Kidney capillary endothelial cell (primary cell): ENCODE measurements around the gene HHIP.

Source experiments
- DNase-seq: peaks from one replicate; pipeline ENCODE4 v3.0.0-alpha.2; 2018; ENCODE audit warnings: low spot score

The HHIP gene

DNA sequence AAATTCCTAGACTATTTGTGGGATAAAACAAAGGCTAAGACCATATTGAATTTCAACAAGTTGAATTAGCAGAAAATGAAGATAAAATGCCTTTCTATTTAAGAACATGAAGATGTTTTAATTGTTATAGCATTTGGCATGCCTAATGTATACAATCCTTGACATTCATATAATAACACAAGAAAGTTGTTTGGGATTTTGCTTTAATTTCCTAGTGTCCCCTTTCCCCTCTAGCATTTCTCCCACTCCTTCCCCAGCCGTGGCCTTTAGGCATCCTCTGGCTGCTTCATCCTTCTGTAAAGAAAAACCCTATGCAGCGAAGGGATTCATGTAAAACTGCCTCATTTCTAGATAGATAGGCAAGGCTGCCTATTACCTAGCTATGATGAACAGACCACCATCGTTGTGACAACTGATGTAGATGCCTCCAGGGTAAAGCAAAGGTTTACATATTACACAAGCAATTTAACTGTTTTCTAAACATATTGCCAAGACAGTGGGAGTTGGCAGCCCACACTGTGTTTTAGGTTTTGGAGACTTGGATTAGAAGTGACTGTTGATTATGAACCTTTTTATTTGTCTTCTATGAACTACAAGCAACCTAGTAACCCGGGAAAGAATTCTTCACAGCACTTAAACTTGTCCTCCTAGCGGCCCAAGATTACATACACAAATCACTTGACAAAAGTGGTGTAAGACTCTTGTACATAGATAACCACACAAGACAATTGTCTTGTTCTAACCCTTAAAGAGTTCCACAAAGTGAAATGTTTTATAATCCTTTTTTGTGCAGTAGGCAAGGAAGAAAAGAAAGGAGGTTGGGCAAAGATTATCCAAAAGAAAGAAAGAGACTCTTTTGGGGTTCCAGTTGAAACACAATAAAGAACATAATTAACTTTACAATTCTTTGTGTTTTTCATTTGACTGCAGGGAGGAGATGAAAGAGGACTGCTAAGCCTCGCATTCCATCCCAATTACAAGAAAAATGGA, 59.9 kb downstream of the HHIP start:
- DNase-seq: no peak

DNA sequence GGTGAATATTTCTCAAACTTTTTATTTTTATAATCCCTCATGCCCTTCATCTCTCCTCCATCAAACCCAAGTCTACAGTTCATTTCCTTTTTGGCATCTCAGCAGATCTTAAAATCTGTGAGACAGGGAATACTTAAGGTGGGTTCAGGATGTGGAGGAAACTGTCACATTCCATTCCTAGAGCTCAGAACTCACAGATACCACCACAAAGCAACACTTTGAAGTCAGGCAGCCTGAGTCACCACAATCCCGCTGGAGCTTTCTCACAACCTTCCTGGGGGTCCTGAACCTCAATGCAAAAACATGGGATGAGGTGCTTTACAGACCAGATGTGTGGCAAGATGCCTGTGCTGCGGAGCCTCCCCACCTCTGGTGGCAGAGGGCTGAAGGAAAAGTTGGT, 63.2 kb downstream of the HHIP start:
- peak; percentile 87 for DNase-seq

DNA sequence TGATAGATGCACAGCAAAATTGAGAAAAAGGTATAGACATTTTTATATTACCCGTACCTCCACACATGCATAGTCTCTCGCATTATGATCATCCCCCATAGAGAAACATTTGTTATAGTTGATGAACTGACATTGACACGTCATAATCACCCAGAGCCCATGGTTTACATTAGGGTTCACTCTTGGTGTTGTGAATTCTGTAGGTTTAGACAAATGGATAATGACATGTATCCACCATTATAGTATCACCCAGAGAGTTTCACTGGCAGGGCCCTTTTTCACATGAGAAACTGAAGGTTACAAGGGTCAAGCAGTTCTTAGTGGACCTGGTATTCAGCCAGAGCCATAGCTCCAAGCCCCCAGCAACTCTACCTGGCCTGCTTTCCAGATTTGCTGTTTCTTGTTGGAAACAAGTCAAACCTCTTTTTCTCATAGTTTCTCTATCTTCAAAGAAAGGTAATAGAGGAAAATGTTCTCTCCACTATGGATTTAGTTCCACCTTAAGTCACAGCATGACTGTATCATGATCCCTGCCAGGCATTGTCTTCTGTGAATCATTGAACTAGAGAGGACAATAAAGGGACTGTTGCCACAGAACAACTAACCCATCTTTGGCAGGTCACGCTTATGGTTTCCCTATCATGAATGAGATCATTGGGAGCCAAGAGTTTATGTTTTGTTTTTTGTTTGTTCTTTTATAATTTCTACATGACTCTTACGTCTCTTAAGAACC, 64.0 kb downstream of the HHIP start:
- peak; percentile 91 for DNase-seq

DNA sequence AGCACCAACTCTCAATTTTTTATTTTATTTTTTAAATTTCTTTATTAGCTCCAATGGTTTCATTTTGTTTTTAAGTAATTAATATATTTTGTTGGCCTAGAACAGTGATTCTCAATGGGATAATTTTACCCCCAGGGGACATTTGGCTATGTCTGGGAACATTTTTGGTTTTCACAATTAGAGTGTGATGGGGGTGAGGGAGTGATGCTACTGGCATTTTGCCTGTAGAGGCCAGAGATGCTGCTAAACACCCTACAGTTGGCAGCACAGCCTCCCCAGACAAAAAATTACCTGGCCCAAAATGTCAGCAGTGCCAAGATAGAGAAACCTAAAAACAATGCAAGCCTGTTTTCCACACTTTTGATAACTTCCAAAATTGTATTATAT, 64.6 kb downstream of the HHIP start:
- DNase-seq: no peak

DNA sequence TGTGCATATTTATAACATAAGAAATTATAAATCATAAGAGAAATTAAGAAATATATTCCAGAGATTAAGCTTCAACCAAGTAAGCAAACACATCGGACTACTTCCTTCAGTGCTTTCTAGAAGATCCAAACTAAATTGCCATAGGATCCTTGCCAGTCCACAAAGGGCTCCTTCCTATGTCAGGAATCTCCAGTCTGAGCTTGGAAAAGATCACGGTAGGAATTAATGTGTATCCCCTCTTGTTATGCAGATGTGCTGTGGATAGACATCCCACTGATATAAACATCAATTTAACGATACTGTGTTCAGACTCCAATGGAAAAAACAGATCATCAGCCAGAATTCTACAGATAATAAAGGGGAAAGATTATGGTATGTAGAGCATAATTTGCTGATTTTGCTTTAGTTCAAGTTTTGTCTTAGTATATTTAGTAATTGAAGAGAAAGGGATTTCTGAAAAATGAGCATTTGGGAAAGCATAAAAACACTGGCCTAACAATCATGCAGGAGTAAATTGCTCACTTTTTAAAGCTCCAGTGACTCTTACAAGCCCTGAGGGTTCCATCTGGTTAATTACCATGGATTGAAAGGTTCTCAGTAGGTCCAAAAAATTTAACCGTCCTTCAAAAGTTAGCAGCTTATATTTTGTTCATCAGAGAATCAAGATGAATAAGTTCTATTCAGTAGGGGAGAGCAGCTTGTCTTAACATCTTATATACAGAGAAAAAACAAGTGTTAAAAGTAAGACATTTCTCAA, 65.9 kb downstream of the HHIP start:
- no peak for DNase-seq

DNA sequence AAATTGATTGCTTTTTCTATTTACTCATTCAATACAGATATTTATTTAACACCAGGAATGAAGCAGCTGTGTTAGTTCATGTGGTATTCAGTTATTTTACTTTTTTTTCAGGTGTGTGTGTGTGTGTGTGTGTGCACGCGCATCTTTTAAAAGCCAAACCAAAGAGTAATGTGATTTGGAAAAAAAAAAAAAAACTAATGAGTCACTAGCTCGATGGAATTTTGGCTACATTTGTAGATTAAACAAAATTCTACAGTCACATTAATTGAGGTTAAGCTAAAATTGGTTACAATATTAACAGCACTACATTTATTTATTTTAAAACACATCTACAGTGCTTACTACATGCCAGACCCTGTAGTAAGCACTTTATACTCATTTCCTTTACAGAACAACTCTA, 66.8 kb downstream of the HHIP start:
- DNase-seq: no peak

DNA sequence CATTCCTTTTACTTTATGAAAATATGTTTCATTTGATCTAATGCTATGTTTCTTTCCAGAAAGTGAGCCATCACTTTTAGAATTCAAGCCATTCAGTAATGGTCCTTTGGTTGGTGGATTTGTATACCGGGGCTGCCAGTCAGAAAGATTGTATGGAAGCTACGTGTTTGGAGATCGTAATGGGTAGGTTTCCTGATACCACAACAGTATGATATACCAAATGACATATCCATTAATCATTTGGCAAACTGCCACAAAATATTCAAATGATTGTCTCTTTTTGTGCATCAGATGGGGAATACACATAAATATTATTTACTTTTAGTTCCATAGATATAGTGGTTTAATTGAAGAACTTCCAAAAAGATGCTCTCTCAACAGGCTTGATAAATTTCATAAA, 68.2 kb downstream of the HHIP start:
- no peak for DNase-seq

DNA sequence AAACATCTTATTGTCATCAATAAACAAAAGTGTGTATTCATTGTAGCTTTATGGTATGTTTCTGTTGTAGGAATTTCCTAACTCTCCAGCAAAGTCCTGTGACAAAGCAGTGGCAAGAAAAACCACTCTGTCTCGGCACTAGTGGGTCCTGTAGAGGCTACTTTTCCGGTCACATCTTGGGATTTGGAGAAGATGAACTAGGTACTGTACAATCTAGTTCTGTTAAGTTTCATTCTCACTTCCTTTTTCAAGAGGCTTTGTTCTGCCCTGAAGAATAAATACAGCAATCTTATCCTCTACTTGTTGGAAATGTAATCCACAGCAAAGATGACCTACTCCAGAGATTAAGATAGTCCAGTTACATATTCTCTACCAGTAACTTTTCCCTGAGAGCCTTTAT, 69.3 kb downstream of the HHIP start:
- no peak for DNase-seq

DNA sequence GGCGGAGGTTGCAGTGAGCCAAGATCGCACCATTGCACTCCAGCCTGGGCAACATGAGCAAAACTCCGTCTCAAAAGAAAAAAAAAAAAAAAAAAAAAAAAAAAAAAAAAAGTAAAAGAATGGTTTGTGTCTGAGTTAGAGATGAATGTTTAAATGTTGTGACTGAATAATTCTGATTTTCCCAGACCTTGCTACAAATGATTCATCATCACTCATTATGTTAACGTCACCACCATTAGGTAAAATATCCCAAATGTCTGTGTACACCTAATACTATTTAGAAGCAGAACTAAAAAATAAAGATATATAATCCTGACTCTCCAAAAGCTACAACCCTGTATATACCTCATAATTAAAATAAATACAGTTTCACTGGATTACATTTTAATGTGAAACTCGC, 70.8 kb downstream of the HHIP start:
- DNase-seq: no peak

DNA sequence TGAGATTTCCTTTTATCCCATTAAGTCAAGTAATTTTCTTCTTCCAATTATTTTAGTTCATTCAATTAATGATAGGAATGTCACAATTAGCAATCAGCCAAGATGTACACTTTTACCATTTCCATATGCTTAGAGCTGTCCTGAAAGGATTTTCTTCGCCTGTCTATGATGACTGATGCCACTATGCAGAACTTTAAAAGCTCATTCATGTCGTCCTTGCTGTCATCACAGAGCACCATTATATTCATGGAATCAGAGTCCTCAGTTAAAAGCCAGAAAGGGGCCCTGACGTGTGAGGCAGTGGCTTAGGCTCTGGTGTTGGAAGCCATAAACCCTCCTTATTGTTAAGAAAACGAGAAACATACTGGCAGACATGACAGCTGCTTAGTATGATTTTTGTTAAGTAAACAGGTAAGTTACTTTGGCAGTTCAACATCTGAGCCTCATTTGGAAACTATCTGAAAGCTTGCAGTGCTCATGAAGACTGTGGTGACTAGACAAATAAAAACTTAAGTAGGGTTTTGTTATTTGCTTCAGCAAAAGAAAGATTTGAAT, 73.1 kb downstream of the HHIP start:
- no peak for DNase-seq

DNA sequence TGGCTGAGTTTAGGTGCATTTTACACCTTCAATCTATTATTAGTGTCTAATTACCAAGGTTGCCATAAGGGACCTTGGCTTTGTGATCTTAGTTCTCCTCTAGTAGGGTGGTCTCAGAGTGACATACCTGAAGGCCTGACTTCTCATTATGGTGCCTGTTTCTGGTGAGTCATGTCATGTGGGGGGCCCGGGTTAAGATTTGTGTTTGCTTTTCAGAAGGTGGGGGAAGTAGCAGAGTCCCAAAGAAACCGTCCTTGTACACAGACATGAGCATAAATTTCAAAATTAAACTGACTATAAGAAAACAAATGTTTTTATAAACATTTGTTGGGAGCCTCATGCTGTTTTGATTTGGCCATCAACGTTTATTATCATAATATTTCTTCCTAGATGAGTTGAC, 74.5 kb downstream of the HHIP start:
- no peak for DNase-seq

DNA sequence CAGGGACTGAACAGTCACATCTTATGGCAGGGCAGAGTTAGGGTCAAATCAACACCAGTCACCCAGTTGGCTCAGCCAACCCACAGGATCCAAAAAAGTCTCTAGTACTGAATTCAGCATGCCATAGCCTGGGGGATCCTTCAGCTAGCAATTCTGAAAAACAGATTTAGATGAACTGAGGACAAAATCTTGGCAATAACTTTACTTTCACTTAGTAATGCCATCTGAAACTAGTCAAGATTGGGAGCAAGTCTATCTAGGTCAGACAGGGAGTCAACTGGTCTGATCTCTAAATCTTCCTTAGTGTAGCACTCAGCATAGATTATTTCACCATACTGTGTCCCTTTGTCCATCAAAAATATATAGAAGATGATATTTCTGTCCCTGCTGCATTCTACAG, 76.0 kb downstream of the HHIP start:
- no peak for DNase-seq

DNA sequence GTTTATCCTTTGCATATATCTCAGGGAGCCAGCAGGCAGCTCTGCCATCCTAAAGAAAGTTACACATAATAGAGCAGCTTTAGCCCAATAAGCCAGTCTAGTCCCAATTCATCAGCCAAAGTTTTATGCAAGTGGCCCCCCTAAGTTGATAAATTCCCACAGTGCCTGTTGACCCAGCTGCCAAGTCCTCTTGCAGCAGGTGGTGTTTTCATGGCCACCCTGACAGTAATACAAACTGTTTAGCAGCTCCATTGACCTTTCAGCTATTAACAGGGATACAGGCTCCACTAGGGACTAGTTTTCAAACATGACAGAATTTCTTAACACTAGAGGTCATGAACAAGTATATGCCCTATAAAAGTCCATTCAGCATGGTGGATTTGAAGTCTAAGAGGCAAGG, 77.5 kb downstream of the HHIP start:
- DNase-seq: no peak

DNA sequence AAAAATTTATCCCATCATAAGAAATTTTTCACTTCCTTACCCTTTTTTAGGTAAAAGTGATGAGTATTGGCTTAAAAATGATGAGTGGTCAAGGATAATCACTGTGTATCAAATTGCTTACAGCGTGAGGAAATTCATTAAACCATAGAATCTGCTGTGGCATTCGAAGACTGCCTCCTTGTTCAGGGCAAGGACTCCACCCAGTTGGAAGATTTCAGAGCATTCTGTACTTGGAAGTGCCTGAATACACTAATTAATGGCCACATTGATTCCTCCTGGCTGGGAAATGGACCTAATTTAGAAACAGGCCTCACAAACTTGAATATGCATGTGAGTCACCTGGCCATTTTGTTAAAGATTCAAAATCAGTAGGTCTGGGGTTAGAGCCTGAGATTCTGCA, 83.2 kb downstream of the HHIP start:
- no peak for DNase-seq

DNA sequence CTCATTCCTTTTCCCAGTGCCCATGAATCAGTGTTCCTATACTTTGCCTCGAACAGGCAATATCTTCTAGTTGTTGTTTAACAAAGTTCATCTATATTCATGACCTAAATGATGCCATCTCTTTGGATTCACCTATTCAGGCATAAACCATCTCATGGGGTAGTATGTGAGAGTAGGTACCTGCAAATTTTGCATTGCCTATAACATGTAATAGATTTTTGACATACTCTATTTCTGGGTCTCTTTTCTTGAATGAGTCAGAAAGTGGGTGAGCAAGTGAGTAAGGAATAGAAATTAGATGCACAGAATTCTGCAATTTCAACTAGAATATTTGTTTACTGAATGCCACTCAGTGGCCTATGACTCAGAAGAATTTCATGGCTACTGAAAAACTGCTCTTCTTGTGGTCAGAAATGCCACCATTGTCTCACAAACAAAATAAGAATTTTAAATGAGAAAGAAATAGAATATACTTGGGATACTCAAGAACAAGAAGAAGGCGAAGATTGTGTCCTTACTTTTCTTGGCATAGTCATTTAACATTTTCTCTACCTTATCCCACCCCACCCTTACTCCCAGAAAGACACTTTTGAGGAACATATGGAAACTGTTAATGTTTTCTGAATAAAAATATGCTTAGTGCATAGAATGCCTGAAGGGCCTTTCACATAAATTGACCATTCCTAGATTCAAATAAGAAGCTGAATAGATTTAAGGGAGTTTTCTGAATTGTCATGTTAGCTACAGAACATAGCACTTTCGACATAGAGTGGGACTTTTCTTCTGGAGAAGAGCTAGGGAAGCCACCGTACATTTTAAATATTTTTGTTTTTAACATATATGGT, 86.8 kb downstream of the HHIP start:
- DNase-seq: no peak

DNA sequence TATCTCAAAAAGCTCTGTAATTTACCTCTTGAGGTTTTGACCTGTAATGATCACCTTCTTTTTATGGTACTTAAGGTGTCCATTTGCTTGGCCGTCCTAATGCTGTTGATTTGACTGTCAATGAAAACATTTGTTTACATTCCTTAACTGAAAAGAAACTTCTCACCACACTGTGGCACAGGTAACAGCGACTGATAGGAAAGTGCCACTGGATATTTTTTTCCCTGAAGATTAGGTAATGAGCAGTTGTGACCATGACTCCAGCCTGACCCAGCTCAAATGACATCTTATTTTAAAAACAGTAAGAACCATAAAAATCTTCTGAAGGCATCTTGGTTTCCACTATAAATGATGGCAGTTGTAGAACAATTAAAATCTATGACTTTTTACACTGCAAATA, 87.6 kb downstream of the HHIP start:
- DNase-seq: no peak

DNA sequence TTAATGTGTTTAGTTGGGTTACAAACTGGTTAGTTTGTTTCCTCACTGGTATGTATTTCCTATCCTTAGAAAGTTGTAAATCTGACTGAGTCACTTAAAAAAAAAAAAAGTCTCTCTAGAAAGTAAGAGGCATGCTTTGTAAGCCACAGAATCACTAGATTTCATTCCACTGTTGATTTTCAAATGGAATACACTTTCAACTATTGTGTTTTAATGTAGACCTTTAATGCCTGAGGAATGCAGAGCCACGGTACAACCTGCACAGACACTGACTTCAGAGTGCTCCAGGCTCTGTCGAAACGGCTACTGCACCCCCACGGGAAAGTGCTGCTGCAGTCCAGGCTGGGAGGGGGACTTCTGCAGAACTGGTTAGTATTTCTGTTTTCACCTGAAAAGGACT, 88.6 kb downstream of the HHIP start:
- DNase-seq: no peak

DNA sequence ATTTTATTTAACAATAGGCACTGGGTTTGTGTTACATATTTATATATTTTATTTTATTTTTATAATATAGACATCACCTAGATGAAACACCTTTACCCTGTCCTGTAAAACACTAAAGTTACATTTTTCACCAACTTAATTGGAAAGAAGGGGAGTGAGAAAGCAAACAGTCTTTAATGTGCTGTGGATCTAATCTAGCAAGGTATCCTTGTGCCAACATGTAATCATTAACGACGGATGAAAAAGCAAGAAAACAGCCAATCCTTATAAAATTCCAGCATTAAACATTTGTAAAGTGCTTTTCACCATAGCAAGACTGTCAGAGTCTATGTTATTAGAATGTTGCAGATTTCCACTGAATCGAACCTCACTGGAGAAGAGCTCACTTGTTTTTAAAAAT, 92.7 kb downstream of the HHIP start:
- DNase-seq: no peak

DNA sequence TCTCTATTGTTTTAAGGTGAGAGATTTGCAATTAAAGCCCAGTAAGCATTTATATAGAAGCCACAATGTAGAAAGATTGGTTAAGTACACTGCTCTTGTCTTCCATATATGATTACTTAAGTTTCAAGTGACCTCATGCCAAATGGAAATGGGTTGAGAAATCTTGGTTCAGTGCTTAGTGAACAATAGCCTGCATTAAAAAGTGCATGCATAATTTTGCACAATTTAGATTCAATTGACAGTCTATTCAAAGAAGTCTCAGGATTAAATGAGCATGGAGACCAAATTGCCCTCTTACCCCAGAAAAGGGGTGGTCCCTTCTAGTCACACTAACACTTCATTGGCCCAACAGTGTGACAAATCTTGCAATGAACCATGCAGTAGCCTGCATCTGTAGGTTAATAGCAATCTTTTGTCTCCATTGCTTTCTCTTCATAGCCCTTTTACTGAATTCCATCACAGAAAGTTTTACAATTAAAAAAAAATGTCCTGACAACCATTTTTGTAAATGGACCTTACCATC, 93.6 kb downstream of the HHIP start:
- no peak for DNase-seq

DNA sequence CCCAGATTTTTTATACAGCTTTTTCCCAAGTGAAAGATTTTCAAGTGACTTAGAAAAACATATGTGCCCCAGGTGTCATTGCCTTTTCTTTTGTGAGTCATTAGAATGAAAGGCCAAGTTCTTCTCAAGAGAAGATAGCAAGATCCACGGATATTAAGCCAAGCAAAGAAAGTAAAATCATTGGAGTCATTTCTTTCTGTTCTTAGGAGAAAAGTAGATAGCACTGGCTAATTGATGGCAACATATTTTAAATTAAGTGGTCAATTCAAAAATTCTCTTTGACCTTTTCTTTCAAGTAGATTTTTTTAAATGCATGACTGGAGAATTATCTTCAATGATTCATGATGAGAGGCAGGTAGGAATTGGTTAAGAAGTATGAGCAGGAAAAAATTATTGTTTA, 94.4 kb downstream of the HHIP start:
- no peak for DNase-seq
